Right forelimb (tissue), 1 donor: Measurements from ENCODE around the gene FAM50B.
"Not testable (repeated sequence)": the region's sequence is repeated elsewhere in the genome, so short reads cannot be mapped to it uniquely, and the experiment has no call there.

Experiments
- DNase-seq: peaks from one replicate; pipeline ENCODE4 v3.0.0-alpha.2; 2018

Gene FAM50B

DNA sequence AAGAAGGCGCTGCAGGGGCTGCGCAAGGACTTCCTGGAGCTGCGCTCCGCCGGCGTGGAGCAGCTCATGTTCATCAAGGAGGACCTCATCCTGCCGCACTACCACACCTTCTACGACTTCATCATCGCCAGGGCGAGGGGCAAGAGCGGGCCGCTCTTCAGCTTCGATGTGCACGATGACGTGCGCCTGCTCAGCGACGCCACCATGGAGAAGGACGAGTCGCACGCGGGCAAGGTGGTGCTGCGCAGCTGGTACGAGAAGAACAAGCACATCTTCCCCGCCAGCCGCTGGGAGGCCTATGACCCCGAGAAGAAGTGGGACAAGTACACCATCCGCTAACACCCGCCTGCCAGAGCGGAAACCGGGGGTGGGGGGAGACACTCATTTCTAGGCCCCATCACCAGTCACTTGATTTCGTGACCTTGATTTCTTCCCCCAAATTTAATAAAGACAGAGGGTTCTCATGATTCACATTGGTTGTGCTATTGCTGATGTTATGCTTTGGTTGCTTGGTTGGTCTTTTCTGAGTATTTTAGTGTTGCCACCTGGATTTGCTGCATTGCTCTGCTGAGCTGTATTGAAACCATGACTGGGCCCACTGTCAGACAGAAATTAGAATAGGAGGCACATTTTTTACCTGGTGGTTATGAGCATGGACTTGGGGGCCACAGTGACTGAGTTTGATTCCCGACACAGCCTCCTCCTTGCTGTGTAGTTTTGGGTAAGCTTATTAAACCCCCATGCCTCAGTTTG is 1.5 kb downstream of the FAM50B start:
- no peak for DNase-seq

DNA sequence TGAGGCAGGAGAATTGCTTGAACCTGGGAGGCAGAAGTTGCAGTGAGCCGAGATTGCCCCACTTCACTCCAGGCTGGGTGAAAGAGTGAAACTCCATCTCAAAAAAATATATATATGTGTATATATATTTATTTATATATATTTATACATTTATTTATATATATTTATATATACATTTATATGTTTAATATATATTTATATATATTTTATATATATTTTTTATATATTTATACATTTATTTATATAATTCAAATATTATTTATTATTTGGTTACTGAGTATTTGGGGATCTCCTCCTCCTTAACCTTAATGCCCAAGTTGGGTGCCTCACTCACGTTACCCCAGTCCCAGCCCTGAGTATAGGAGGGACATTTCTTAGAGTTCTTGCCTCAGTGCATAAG is 2.7 kb downstream of the FAM50B start:
- DNase-seq = no peak

DNA sequence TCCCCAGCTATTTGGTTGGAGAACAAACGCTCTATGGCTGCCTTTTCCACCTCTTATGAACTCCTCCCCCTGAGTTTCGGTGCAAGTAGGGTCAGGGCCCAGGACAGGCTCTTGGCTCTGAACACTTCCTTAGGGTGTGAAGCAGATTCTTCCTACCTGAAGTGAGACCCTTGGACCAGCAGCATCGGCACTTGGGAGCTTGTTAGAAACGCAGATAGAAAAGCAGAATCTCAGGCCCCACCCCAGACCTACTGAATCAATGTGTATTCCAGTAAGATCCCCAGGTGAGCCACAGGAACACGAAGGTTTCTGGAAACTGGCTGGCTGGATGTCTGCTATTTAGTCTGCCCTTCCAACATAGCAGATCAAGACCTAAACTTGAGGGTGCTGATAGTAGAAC is 3.2 kb downstream of the FAM50B start:
- DNase-seq = no peak

DNA sequence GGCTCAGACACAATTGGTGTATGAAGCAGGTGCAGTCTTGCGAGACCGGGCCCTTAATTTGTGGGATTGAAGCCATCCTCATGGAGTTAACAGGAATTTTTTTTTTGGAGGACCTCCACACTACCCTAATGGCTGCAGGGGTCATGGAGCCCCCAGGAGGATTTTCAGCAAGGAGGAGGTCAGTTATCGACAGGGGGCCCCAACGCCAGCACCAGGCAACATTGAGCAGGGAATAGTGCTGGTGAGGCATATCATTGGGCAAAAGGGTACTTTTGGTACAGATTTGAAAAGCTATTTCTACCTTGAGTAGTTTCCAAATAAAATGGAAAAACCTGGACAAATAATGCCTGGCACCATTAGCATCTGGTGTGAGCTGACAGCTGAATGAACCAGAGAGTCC is 6.7 kb downstream of the FAM50B start:
- no peak for DNase-seq

DNA sequence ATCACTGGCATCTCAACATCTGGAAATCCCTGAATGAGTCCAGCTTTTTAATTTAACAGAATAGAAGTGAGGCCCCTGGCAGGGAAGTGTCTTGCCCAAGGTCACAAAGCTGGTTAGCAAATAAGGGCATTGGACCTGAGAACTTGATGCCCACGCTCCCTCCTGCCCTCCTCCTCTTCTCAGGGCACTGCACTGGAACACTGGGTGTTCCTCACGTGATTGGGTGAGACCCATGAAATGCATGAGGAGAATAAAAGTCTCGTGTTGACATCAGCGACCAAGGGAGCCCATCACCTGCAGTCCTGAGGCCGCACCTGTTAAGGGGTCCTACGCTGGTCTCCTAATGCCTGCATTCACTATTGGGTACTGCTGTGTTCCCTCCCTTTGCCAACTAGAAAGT is 7.4 kb downstream of the FAM50B start:
- no peak for DNase-seq

DNA sequence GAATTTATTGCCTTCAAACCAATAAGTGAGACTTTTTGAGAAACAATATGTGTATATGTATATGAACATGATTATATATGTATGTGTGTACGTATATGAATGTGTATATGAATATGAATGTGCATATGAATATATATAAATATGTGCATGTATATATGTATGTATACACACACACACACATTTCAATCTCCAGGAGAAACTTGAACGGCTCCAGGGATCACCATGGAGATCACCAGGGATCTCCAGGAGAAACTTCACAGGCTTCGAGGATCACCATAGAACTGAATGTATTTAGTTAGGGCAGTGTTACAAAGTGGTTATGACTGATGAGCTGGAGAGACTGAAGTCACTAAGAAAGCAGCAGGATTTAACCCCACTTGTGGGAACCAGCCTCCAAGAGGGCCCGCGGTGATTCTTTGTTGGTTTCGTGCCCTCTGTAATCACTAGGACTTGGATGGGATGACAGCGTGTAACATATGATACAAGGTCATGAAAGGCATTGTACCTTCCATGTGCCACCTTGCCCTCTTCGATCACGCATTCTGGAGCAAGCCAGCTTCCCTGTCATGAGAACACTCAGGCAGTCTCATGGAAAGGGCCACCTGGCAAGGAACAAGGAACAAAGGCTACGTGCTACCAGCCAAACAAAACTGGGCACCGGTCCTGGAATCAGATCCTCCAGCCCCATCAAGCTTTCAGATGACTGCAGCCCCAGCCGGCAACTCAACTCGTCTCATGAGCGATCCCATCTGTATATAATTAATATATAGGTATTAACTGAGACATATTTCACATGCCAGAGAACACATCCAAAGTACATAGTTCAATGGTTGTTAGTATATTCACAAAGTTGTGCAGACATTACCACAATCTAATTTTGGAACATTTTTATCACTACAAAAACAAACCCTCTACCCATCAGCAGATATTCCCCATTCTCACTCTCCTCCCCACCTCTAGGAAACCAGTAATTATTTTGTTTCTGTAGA is 8.6 kb downstream of the FAM50B start:
- DNase-seq = no peak

DNA sequence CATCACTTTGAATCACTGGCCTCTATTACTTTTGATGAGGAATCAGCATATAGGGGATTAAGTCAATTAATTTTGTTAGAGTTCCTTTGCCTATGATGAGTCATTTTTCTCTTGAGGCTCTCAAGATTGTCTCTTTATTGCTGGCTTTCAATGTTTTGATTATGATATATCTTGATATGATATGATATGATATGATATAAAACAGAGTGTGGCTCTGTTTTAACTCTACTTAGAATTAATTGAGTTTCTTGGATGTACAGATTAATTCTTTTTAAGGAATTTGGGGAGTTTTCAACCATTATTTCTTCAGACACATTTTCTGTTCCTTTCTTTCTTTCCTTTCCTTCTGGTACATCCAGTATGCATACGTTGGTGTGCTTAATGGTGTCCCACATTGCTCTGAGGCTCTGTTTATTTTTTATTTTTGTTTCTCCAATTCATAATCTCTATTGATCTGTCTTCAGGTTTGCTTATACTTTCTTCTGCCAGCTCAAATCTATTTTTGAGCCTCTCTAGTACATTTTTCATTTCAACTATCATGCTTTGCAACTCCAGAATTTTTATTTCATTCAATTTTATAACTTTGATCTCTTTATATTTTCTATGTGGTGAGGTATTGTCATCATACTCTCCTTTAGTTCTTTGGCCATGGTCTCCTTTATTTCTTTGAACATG is 10.8 kb downstream of the FAM50B start:
- no peak for DNase-seq

DNA sequence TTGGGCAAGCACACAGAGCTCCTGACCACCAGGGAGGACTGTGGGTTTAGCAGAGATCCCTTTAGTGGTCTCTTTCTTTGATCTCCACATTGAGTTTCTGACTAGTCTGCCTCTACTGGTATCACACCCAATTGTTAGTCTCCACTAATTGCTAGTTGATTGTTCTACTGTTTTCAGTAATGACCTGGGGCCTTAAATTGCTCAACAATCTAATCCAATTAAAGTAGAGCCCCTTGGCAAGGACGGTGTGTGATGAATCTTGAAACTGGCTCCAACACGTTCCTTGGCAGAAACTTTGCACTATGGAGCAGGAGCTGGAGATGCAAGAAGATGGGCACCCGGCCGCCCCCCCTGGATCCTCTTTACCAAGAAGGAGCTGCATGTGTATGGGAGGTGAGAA is 12.3 kb downstream of the FAM50B start:
- no peak for DNase-seq

DNA sequence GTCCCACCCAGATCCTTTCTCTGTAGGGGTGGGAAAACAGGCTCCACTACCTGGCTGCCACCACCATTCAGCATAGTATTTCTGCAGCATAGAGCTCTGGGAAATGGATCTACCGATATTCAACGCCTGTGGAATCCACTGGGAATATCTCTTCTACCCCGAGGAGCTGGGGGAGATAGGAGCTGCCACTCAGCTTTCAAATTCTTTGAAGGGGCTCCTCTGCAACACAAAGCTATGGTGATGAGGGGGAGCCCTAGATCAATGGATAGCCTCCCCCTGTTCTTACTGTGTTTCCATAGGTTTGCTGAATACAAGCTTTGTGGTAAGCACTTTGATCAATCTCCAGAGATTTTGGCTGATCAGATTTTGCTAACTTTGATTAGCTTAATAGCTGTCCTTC is 12.9 kb downstream of the FAM50B start:
- no peak for DNase-seq

DNA sequence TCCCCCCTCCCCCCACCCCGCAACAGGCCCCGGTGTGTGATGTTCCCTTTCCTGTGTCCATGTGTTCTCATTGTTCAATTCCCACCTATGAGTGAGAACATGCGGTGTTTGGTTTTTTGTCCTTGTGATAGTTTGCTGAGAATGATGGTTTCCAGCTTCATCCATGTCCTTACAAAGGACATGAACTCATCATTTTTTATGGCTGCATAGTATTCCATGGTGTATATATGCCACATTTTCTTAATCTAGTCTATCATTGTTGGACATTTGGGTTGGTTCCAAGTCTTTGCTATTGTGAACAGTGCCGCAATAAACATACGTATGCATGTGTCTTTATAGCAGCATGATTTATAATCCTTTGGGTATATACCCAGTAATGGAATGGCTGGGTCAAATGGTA is 14.1 kb downstream of the FAM50B start:
- not testable (repeated sequence) for DNase-seq

DNA sequence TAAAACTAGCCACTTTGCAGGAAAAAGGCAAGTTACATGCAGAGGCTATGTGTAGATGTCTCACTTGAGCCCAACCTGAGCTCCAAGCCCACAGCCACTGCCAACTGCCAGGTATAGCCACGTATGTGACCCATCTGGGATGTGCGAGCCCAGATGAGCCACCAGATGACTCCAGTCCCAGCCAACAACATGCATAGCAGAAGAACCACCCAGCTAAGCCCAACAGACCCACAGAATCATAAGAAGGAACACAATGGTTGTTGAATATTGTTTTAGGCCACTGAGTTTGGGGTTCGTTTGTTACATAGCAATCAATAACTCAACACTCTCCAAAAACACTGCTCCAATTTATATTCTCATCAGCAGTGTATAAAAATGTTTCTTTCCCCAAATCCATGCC is 16.3 kb downstream of the FAM50B start:
- no peak for DNase-seq

DNA sequence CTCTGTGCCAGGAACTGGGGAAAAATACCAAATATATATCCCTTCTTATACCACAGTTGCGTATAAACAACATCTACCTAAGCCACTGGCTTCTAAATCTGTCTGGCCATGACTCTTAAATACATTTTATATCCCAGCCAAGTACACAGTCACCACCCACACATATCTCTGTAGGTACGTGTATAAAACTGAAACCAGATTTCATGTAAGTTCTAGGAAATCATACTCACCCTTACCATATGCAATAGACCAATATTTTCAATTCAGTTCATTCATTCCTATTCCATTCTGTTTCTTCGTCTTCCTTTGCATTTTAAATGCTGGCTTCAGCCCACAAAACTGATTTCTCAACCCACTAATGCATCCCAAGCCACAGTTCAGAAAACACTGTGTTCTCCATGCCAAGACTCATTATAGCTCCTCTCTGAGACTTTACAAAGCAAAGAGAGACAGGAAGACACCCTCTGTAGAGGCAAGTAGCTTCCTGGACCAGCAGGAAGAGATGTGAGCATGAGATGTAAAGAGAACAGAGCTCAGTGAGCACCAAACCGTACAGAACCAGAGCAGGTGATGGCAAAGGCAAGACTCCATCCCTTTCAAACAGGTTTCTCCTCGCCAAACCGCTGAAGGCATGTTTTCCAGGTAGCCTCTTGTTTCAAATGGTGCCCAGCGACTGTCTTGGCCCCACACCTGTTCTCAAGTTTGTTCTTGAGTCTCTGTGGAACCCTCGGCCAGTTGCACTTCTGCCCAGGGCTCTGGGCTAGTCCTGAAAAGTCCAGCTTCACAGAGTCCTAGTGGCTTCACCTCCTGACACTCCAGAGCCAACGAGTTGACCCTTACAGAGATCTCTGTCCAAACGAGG is 18.7 kb downstream of the FAM50B start:
- no peak for DNase-seq

DNA sequence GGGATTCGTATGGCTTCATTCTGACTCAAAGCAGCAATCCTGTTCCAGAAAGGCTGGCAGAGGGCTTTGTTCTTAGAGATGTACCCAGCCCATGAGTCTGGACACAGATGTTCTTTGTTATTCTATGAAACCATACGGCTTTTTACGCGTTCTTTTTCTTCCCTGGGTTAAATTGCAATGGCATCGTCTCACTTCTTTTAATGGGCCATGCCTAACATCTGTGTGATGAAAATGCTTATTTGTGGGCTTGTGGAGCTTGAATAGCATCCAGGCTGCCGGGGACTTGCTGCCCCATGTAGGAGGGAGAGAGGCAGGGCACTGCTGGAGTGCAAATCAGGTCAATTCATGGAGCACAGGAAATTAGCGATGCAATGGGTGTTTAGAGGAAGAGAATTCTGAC is 19.4 kb downstream of the FAM50B start:
- DNase-seq = no peak

DNA sequence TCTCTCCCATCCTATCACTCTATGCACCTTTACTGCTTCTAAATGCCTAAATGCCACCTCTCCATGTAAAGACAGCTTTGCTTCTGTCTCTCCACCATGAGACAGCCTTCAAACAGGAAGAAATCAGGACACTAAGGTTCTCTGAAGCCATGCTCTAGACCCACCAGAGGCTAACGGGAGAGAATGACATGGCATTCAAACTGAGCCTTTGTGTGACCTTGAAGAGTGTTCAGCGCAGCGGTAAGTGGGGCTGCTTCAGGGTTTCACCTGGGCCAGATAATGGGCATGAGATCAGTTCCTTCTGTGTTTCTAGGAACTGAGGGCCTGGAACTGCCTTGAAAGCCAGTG is 20.1 kb downstream of the FAM50B start:
- no peak for DNase-seq

DNA sequence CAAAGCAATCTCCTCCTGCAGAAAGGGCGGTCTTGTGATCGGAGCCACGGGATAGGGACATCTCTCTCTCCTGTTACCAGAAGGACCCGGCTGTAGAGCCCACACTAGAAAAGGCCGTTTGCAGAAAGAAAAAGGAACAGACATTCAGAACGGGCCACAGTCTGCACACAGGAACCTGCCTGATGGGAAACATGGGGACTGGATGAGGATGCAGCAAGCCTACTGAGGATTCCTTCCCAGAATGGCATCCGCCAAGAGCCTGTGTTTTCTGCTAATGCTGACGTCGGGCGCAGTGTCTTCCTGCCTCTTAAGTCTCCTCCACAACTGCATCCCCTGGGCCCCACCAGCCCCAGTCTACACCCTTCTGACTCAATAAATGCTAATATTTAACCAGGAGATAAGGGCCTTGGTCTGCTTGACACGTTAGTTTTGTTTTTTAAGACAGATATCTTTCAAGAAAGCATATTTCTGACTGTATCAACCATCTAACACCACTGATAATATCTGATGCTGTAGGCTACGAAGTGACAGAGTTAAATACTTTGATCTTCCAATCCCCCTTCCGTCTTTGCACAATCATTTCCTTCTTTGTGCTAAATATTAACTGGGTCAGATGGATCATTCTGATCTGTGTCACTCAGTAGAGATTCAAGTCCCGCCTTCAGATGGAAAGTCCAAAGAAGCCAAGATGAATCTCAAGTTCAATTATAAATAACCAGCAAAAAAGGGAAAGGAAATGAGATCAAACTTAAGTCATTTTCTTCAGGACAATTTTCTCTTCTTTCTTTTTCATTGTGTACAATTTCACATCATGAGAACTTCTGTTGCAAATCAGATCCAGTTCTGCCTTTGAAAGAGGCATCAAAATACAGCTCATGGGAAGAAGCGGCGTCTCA is 20.7 kb downstream of the FAM50B start:
- no peak for DNase-seq

DNA sequence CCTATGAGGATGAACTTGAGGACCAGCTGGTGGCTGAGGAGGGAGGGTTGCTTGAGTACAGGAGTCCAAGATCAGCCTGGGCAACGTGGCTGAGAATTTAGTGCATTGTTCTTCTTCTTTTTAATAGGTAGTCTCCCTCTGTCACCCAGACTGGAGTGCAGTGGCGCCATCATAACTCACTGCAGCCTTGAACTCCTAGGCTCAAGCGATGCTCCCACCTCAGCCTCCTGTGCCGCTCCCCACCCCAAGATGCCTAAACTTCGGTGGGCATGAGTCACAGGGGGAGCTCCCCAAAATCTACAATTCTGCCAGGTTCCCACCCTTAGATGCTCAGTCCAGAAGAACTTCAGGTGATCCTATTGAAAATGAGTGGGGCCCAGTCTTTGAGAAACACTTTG is 21.4 kb downstream of the FAM50B start:
- DNase-seq = no peak

DNA sequence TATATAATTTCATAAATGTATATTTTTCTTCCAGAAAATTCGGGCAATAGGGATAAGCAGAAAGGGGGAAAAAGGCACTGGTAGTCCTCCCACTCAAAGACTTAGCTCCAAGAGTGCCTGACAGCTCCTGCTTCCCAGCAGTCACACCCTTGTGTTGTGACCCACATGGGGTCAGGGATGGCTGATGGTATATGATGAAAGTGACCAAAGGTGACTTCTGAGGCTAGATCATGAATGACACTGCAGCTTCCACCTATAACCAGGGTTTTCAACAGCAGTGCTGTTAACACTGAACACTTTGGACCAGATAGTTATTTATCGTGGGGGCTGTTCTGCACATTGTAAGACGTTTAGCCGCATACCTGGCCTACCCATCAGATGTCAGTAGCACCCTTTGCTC is 22.3 kb downstream of the FAM50B start:
- DNase-seq = no peak

DNA sequence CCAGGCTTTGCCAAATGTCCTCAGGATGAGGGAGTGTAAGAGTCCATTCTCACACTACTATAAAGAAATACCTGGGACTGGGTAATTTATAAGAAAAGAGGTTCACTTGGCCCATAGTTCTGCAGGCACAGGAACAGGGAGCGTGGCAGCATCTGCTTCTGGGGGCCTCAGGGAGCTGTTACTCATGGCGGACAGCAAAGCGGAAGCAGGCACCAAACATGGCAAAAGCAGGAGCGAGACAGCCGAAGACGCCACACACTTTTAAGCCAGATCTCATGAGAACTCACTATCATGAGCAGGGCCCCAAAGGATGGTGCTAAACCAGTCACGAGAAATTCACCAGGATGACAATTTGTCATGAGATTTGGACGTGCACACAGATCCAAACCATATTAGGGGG is 22.8 kb downstream of the FAM50B start:
- no peak for DNase-seq

DNA sequence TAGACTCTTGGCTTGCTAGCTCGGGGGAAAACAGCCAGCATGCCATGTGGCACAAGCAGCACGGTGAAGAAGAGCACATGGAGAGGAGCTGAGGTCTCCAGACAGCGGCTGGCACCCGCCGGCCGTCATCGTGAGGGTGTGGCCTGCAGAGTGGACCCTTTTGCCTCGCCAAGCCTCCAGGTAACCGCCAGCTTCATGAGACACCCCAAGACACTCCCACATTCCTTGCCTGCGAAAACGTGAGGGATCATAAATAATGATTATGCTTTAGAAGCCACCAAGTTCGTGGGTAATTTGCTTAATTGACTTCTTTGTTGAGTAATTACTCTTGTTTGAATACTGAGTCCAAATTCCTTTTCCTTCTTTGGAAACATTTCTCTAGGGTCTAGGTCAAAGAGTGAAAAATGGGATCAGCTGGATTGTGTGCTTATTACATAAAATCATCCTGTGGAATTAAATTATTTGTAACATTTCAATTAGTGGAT is 23.2 kb downstream of the FAM50B start:
- DNase-seq = no peak

DNA sequence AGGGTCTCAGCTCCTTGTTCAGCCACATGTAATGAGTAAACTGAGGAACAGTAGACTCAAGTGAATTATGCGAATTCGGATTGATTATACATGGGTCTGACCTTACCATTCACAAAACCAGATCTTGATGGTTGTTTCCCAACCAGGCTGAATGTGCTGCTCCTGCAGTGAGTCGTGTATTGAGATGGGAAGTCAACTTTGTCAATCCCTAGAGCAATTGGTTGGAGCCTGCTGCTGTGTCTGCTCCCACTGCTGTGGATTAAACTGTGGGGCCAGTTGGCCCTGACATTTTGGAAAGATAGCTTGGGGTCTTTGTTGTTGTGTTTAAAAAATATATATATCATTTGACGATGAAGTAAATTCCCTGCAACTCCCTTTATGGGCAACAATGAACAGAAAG is 23.9 kb downstream of the FAM50B start:
- no peak for DNase-seq

DNA sequence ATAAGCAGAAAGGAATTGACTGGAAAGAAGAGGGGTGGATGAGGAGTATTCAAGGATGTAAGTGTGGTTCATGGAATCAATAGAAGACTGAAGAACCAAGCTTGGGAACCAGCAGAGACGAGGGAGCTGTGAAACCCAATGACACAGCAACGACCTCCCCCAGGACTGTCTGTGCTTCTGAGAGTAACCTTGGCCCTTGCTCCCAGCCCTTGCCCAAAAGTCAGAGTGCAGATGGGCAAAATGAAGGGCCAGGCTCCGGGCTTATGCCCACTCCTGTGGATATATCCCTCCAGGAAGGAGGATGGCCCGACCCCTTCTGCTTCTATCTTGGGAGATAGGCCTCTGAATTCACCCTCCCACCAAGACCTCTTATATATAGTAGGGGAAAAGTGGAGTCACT is 24.9 kb downstream of the FAM50B start:
- DNase-seq = peak; percentile 34

DNA sequence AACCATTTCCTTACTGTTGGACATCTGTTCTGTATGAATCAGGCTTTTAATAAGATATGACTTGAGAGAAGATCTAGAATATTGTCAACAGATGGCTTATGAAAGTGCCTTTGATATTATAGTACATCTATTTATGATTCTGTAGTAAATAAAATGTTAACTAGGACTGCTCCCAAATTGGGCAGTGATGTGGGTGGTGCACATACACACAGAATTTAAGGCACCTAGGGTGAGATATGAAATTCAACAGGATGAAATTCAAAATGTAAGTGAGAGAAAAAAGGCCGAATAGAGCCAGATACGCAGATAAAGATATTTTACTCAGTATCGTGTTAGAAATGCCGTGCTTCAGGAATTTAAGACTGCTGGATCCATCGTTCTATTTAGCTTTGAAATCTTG is 26.3 kb downstream of the FAM50B start:
- DNase-seq = no peak
